GM12878 (cell line): ENCODE measurements around the gene RUVBL2. TPM values are rescaled to one million over a fixed set of nuclear protein-coding genes. Genes with fewer than 3 reads are reported as not detected.

Experiments
- CHD2 ChIP-seq: IDR thresholded peaks from 2 replicates; pipeline ENCODE4 v1.6.1; 2011; ENCODE audit warnings: low read depth, low read length, improper control_type of control experiment, borderline replicate concordance
- CREB1 ChIP-seq: IDR thresholded peaks from 2 replicates; pipeline ENCODE4 v1.6.1; 2012; ENCODE audit warnings: low read depth, mild to moderate bottlenecking, inconsistent platforms
- FOXK2 ChIP-seq: fragments of 450-650 bp; IDR thresholded peaks from 2 replicates; pipeline ENCODE4 v1.6.1; 2017; ENCODE audit warnings: mild to moderate bottlenecking, moderate library complexity
- KDM1A ChIP-seq: fragments of 200-600 bp; sonication (generic); IDR thresholded peaks from 2 replicates; pipeline ENCODE4 v1.6.1; 2016; ENCODE audit warnings: borderline replicate concordance
- LARP7 ChIP-seq: fragments of 450-650 bp; IDR thresholded peaks from 2 replicates; pipeline ENCODE4 v1.6.1; 2017; ENCODE audit warnings: mild to moderate bottlenecking
- NFIC ChIP-seq: IDR thresholded peaks from 2 replicates; pipeline ENCODE4 v1.6.1; 2012; ENCODE audit warnings: low read depth, mild to moderate bottlenecking, inconsistent platforms, low read length, moderate library complexity
- RFX5 ChIP-seq: IDR thresholded peaks from 2 replicates; pipeline ENCODE4 v1.6.1; 2011; ENCODE audit warnings: low read depth, low read length, improper control_type of control experiment
- SMAD5 ChIP-seq: IDR thresholded peaks from 2 replicates; pipeline ENCODE4 v1.6.1; 2016; ENCODE audit warnings: antibody characterized with exemption, low read depth
- TCF12 ChIP-seq: IDR thresholded peaks from 2 replicates; pipeline ENCODE4 v1.6.1; 2011; ENCODE audit warnings: low read depth, mild to moderate bottlenecking, low read length
- WRNIP1 ChIP-seq: IDR thresholded peaks from 2 replicates; pipeline ENCODE4 v1.6.1; 2011; ENCODE audit warnings: low read depth, low read length, improper control_type of control experiment, borderline replicate concordance
- YY1 ChIP-seq: IDR thresholded peaks from 2 replicates; pipeline ENCODE4 v1.6.1; 2011; ENCODE audit warnings: low read depth, mild to moderate bottlenecking, low read length
- ZSCAN29 ChIP-seq: fragments of 450-650 bp; IDR thresholded peaks from 2 replicates; pipeline ENCODE4 v1.6.1; 2017; ENCODE audit warnings: mild to moderate bottlenecking, moderate library complexity
- polyA plus RNA-seq, 11 experiments: library from polyadenylated mRNA; depleted of rRNA in 4 of 11; unstranded in 6 of 11; stranded (reverse) in 5 of 11; fragments of >200 nt; fragmentation: Nextera tagmentation in 4 of 11; fragmentation: Illumina TruSeq in 1 of 11; extraction: Ambion mirVana in 4 of 11; extraction: Trizol in 1 of 11; gene quantifications; 1 replicate in 1 of 11; 2 replicates in 10 of 11; pipeline versions ENCODE4 v1.2.1 to v1.2.3, GENCODE V29; 2011 to 2016; ENCODE audit warnings: inconsistent platforms in 2 of 11, missing spikeins in 2 of 11, low read depth in 1 of 11
- total RNA-seq, 4 experiments: library from RNA; depleted of rRNA in 3 of 4; stranded (reverse); fragments of >200 nt in 3 of 4; fragmentation: Illumina TruSeq in 1 of 4; extraction: Trizol in 1 of 4; gene quantifications; 2 replicates each; pipeline versions ENCODE4 v1.2.1 to v1.2.3, GENCODE V29; 2013 to 2021
- TF ChIP-seq, protein P1 (sequence below): fragments of 450-650 bp; IDR thresholded peaks from 2 replicates; pipeline ENCODE4 v1.6.1; 2016; ENCODE audit warnings: mild to moderate bottlenecking
- TF ChIP-seq, protein P2 (sequence below): fragments of 450-650 bp; IDR thresholded peaks from 2 replicates; pipeline ENCODE4 v1.6.1; 2017; ENCODE audit warnings: mild to moderate bottlenecking

The RUVBL2 gene
- total and polyA plus RNA-seq, 10 of the 15 experiments (the other 5 are each of a cell fraction or from before 2014, with no cell fraction given), result 33.8 to 224 (median 125) TPM

DNA sequence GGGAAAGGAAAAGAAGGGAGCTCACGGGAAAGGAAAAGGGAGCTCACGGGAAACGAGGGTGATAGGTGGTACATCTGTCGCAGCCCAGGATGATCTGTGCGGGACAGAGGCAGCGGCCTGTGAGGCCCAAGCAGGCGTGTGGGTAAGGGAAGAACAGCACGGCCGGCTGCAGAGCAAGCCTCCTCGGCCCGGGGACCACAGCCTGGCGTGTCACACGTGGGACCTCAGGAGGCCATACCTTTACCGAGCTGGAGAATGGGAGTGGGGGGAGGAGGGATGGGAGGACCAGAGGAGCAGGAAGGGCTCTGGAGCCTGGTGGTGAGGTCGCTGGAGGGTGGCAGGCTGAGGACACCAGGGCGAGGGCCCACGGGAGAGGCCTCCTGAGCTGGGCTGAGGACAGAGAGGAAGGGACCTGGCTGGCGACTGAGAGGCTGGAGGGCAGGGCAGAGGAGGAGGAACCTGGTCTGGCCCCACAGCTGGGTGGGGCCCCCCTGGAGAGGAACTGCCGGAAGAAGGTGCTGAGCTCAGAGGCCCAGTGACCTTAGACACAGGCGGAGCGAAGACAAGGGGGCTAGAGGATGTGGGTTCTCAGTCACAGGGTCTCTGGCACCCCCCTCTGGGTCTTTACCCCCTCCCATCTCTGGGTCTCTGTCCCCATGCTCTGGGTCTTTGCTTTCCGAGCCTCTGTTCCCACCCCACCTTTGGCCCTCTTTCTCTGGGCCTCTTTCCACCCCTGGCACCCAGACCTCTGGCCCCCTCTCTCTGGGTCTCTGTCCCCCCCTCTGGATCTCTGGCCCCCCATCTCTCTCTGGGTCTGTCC, 31.4 kb upstream of the RUVBL2 start (continued):
- no peak for TF ChIP-seq CREB1
- no peak for TF ChIP-seq YY1
- TF ChIP-seq, protein P1, sequence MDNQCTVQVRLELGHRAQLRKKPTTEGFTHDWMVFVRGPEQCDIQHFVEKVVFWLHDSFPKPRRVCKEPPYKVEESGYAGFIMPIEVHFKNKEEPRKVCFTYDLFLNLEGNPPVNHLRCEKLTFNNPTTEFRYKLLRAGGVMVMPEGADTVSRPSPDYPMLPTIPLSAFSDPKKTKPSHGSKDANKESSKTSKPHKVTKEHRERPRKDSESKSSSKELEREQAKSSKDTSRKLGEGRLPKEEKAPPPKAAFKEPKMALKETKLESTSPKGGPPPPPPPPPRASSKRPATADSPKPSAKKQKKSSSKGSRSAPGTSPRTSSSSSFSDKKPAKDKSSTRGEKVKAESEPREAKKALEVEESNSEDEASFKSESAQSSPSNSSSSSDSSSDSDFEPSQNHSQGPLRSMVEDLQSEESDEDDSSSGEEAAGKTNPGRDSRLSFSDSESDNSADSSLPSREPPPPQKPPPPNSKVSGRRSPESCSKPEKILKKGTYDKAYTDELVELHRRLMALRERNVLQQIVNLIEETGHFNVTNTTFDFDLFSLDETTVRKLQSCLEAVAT, result peak; percentile 73; the same call in 1 of the 2 replicates
- TF ChIP-seq NFIC, result no peak
- TF ChIP-seq TCF12, result peak; percentile 56; the same call in 1 of the 2 replicates
- TF ChIP-seq FOXK2, result no peak
- no peak; the same call in 1 of the 2 replicates for TF ChIP-seq SMAD5
- no peak for TF ChIP-seq RFX5
- TF ChIP-seq WRNIP1, result 0 out of 2 replicates have a peak, but pooled peaks have one; percentile 24
- TF ChIP-seq, protein P2, sequence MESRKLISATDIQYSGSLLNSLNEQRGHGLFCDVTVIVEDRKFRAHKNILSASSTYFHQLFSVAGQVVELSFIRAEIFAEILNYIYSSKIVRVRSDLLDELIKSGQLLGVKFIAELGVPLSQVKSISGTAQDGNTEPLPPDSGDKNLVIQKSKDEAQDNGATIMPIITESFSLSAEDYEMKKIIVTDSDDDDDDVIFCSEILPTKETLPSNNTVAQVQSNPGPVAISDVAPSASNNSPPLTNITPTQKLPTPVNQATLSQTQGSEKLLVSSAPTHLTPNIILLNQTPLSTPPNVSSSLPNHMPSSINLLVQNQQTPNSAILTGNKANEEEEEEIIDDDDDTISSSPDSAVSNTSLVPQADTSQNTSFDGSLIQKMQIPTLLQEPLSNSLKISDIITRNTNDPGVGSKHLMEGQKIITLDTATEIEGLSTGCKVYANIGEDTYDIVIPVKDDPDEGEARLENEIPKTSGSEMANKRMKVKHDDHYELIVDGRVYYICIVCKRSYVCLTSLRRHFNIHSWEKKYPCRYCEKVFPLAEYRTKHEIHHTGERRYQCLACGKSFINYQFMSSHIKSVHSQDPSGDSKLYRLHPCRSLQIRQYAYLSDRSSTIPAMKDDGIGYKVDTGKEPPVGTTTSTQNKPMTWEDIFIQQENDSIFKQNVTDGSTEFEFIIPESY, result 0 out of 2 replicates have a peak, but pooled peaks have one; percentile 61
- TF ChIP-seq CHD2, result peak; percentile 55
- TF ChIP-seq LARP7, result 0 out of 2 replicates have a peak, but pooled peaks have one; percentile 22
- TF ChIP-seq ZSCAN29, result no peak
- TF ChIP-seq KDM1A, result no peak
